Endothelial cell of umbilical vein (primary cell): Measurements from ENCODE around the gene RPH3AL.

Experiments
- EZH2 ChIP-seq: IDR thresholded peaks from 2 replicates; pipeline ENCODE4 v1.6.1; 2012; ENCODE audit warnings: borderline replicate concordance, low read depth, mild to moderate bottlenecking, moderate library complexity, low read length, inconsistent platforms; ENCODE audit not compliant: severe bottlenecking
- JUN ChIP-seq: IDR thresholded peaks from 2 replicates; pipeline ENCODE4 v1.6.1; 2011; ENCODE audit warnings: borderline replicate concordance, low read depth; ENCODE audit not compliant: insufficient read length, insufficient read depth
- POLR2A ChIP-seq: IDR thresholded peaks from 2 replicates; pipeline ENCODE4 v1.6.1; 2012; ENCODE audit warnings: low read depth, mild to moderate bottlenecking, control low read depth, low read length
- TF ChIP-seq, protein P1 (sequence below), 2 donors: IDR thresholded peaks; 1 replicate in 1 of 2; 2 replicates in 1 of 2; pipeline ENCODE4 v1.5.1; 2011; ENCODE audit warnings: low read length in 2 of 2, mild to moderate bottlenecking in 2 of 2, moderate library complexity in 2 of 2, control low read depth in 1 of 2, inconsistent platforms in 1 of 2, low read depth in 1 of 2; ENCODE audit not compliant: insufficient read depth in 1 of 2; ENCODE audit errors: extremely low read depth in 1 of 2
- TF ChIP-seq, protein P2 (sequence below): IDR thresholded peaks from 2 replicates; pipeline ENCODE4 v1.6.1; 2011; ENCODE audit not compliant: insufficient read depth, insufficient read length

DNA sequence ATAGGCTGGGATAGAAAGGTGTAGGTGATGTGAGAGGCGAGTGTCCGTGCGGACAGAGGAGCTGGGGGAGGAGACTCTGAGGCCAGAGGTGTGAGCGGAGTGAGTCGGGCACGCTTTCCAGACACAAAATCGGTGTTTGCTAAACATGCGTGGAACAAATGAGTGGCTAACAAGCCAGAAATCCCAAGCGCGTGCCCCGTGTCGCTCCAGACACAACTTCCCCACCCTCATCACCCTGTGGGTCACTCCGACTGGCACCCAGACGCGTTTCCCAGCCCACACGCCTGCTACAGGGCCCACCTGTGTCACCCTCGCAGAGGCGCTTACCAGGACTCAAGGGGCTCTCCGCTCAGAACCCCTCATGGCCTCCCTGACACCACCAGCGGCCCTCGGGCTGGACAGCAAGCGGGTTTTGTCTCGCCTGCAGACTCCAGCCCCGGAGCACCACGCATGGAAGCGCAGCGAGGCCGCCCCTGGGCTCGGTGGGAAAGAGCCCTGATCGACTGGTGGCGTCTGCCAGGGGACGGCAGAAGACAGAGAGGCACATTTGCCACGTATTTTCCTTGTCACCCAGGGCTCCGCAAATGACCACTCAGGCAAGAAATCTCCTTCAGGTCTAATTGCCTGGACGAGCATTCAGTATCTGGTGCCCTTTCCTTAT, 6.0 kb upstream of the RPH3AL start:
- TF ChIP-seq JUN (no peak), POLR2A (no peak), EZH2 (no peak)
- TF ChIP-seq, protein P1, sequence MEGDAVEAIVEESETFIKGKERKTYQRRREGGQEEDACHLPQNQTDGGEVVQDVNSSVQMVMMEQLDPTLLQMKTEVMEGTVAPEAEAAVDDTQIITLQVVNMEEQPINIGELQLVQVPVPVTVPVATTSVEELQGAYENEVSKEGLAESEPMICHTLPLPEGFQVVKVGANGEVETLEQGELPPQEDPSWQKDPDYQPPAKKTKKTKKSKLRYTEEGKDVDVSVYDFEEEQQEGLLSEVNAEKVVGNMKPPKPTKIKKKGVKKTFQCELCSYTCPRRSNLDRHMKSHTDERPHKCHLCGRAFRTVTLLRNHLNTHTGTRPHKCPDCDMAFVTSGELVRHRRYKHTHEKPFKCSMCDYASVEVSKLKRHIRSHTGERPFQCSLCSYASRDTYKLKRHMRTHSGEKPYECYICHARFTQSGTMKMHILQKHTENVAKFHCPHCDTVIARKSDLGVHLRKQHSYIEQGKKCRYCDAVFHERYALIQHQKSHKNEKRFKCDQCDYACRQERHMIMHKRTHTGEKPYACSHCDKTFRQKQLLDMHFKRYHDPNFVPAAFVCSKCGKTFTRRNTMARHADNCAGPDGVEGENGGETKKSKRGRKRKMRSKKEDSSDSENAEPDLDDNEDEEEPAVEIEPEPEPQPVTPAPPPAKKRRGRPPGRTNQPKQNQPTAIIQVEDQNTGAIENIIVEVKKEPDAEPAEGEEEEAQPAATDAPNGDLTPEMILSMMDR (IDR thresholded peaks at IDR 0.05; ENCODE audit: extremely low read depth in 1 of 2, insufficient read depth in 1 of 2, low read depth in 1 of 2, low read length in 2 of 2) = no peak
- TF ChIP-seq, protein P2, sequence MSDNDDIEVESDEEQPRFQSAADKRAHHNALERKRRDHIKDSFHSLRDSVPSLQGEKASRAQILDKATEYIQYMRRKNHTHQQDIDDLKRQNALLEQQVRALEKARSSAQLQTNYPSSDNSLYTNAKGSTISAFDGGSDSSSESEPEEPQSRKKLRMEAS = no peak
